ENCODE results near the gene GLRA2.
"Not testable (repeated sequence)": the region's sequence is repeated elsewhere in the genome, so short reads cannot be mapped to it uniquely, and the experiment has no call there.

GLRA2 gene

GRCh38 chrX:14598330-14598729 lies 69.0 kb downstream of the GLRA2 start:
- FAIRE-seq (no peak), DNase-seq (ENCODE audit: insufficient read length) (no peak)
- TF ChIP-seq POLR2AphosphoS5 (IDR thresholded peaks at IDR 0.05; ENCODE audit: low read depth, low read length) (no peak), POLR2A (IDR thresholded peaks at IDR 0.05; ENCODE audit: low read depth, low read length) (no peak), TAF1 (IDR thresholded peaks at IDR 0.05; ENCODE audit: borderline replicate concordance, low read depth, low read length) (no peak)

- no peak for FAIRE-seq
- TF ChIP-seq POLR2A (IDR thresholded peaks at IDR 0.05; ENCODE audit: low read depth, low read length) (no peak), POLR2AphosphoS5 (IDR thresholded peaks at IDR 0.05; ENCODE audit: low read depth, low read length) (no peak), TAF1 (IDR thresholded peaks at IDR 0.05; ENCODE audit: borderline replicate concordance, low read depth, low read length) (no peak)
- DNase-seq (ENCODE audit: insufficient read length): no peak
Measured at GRCh38 chrX:14607446-14607985, 78.2 kb downstream of the GLRA2 start.

GRCh38 chrX:14612450-14612849 lies 83.1 kb downstream of the GLRA2 start:
- DNase-seq (ENCODE audit: insufficient read length); FAIRE-seq: not testable (repeated sequence)

- TF ChIP-seq POLR2AphosphoS5 (IDR thresholded peaks at IDR 0.05; ENCODE audit: low read depth, low read length) (no peak), POLR2A (IDR thresholded peaks at IDR 0.05; ENCODE audit: low read depth, low read length) (no peak), TAF1 (IDR thresholded peaks at IDR 0.05; ENCODE audit: borderline replicate concordance, low read depth, low read length) (no peak)
- DNase-seq (ENCODE audit: insufficient read length): no peak
- no peak for FAIRE-seq
Measured at GRCh38 chrX:14616301-14616700, 87.0 kb downstream of the GLRA2 start.

GRCh38 chrX:14616836-14617235 lies 87.5 kb downstream of the GLRA2 start:
- TF ChIP-seq POLR2A (IDR thresholded peaks at IDR 0.05; ENCODE audit: low read depth, low read length) (no peak), POLR2AphosphoS5 (IDR thresholded peaks at IDR 0.05; ENCODE audit: low read depth, low read length) (no peak), TAF1 (IDR thresholded peaks at IDR 0.05; ENCODE audit: borderline replicate concordance, low read depth, low read length) (no peak)
- DNase-seq (ENCODE audit: insufficient read length): no peak
- FAIRE-seq: no peak

- FAIRE-seq (no peak), DNase-seq (ENCODE audit: insufficient read length) (no peak)
- TF ChIP-seq POLR2AphosphoS5 (IDR thresholded peaks at IDR 0.05; ENCODE audit: low read depth, low read length) (no peak), POLR2A (IDR thresholded peaks at IDR 0.05; ENCODE audit: low read depth, low read length) (no peak), TAF1 (IDR thresholded peaks at IDR 0.05; ENCODE audit: borderline replicate concordance, low read depth, low read length) (no peak)
Measured at GRCh38 chrX:14618177-14618965, 89.0 kb downstream of the GLRA2 start.

- no peak for TF ChIP-seq POLR2AphosphoS5 (IDR thresholded peaks at IDR 0.05; ENCODE audit: low read depth, low read length)
- TF ChIP-seq POLR2A (IDR thresholded peaks at IDR 0.05; ENCODE audit: low read depth, low read length): no peak
- TF ChIP-seq TAF1 (IDR thresholded peaks at IDR 0.05; ENCODE audit: borderline replicate concordance, low read depth, low read length): no peak
- DNase-seq (ENCODE audit: insufficient read length) (no peak), FAIRE-seq (no peak)
Measured at GRCh38 chrX:14630733-14631132, 101.4 kb downstream of the GLRA2 start.

- TF ChIP-seq TAF1 (IDR thresholded peaks at IDR 0.05; ENCODE audit: borderline replicate concordance, low read depth, low read length): no peak
- no peak for TF ChIP-seq POLR2AphosphoS5 (IDR thresholded peaks at IDR 0.05; ENCODE audit: low read depth, low read length)
- no peak for TF ChIP-seq POLR2A (IDR thresholded peaks at IDR 0.05; ENCODE audit: low read depth, low read length)
- FAIRE-seq (no peak), DNase-seq (ENCODE audit: insufficient read length) (no peak)
Measured at GRCh38 chrX:14641681-14642655, 112.6 kb downstream of the GLRA2 start.

GRCh38 chrX:14660970-14661369 lies 131.6 kb downstream of the GLRA2 start:
- DNase-seq (ENCODE audit: insufficient read length) (no peak), FAIRE-seq (no peak)
- TF ChIP-seq TAF1 (IDR thresholded peaks at IDR 0.05; ENCODE audit: borderline replicate concordance, low read depth, low read length) (no peak), POLR2A (IDR thresholded peaks at IDR 0.05; ENCODE audit: low read depth, low read length) (no peak), POLR2AphosphoS5 (IDR thresholded peaks at IDR 0.05; ENCODE audit: low read depth, low read length) (no peak)

- DNase-seq (ENCODE audit: insufficient read length): no peak
- FAIRE-seq: no peak
- no peak for TF ChIP-seq POLR2A (IDR thresholded peaks at IDR 0.05; ENCODE audit: low read depth, low read length)
- no peak for TF ChIP-seq TAF1 (IDR thresholded peaks at IDR 0.05; ENCODE audit: borderline replicate concordance, low read depth, low read length)
- TF ChIP-seq POLR2AphosphoS5 (IDR thresholded peaks at IDR 0.05; ENCODE audit: low read depth, low read length): no peak
Measured at GRCh38 chrX:14670819-14671218, 141.5 kb downstream of the GLRA2 start.

GRCh38 chrX:14672611-14673172 lies 143.4 kb downstream of the GLRA2 start:
- FAIRE-seq: no peak
- DNase-seq (ENCODE audit: insufficient read length): no peak
- TF ChIP-seq TAF1 (IDR thresholded peaks at IDR 0.05; ENCODE audit: borderline replicate concordance, low read depth, low read length) (no peak), POLR2A (IDR thresholded peaks at IDR 0.05; ENCODE audit: low read depth, low read length) (no peak), POLR2AphosphoS5 (IDR thresholded peaks at IDR 0.05; ENCODE audit: low read depth, low read length) (no peak)
